ENCODE results near the gene C3orf20. TPM values are rescaled to one million over a fixed set of nuclear protein-coding genes. Genes with fewer than 3 reads are reported as not detected.

Gene C3orf20
- total and polyA plus RNA-seq, 2 experiments from 2014 or later = not detected

DNA sequence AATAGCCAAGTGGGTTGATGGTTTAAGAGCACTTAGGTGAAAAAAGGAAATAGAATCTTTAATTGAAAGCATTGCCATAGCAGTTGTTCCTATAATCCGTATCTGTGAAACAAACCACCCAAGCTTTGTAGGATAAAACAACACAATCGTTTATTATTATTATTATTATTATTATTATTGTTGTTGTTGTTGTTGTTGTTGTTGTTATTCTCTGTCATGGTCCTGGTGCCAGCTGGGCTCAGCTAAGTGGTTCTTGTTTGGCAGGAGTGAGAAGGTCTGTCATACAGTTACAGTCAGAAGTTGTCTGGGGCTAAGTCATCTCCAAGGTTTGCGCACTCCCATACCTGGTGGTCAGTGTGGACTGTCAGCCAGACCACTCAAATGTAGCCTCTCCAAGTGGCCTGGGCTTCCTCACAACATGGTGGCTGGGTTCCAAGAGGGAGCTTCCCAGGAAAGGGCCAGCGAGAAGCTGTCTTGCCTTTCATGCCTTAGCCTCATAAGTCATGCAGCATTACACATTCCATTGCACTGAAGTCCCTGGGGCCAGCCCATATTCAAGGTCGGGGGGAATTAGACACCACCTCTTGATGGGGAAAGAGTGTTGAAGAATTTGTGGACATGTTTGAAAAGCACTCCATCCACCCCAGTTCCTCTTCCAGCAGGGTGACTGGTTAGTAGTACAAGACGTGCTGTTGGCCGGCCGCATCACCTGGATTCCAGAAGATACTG is 89.6 kb downstream of the C3orf20 start (continued):
- TF ChIP-seq, protein P1, sequence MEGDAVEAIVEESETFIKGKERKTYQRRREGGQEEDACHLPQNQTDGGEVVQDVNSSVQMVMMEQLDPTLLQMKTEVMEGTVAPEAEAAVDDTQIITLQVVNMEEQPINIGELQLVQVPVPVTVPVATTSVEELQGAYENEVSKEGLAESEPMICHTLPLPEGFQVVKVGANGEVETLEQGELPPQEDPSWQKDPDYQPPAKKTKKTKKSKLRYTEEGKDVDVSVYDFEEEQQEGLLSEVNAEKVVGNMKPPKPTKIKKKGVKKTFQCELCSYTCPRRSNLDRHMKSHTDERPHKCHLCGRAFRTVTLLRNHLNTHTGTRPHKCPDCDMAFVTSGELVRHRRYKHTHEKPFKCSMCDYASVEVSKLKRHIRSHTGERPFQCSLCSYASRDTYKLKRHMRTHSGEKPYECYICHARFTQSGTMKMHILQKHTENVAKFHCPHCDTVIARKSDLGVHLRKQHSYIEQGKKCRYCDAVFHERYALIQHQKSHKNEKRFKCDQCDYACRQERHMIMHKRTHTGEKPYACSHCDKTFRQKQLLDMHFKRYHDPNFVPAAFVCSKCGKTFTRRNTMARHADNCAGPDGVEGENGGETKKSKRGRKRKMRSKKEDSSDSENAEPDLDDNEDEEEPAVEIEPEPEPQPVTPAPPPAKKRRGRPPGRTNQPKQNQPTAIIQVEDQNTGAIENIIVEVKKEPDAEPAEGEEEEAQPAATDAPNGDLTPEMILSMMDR (conservative IDR thresholded peaks at IDR 0.05; ENCODE audit: low read depth in 2 of 2) = no peak
- TF ChIP-seq, protein P2, sequence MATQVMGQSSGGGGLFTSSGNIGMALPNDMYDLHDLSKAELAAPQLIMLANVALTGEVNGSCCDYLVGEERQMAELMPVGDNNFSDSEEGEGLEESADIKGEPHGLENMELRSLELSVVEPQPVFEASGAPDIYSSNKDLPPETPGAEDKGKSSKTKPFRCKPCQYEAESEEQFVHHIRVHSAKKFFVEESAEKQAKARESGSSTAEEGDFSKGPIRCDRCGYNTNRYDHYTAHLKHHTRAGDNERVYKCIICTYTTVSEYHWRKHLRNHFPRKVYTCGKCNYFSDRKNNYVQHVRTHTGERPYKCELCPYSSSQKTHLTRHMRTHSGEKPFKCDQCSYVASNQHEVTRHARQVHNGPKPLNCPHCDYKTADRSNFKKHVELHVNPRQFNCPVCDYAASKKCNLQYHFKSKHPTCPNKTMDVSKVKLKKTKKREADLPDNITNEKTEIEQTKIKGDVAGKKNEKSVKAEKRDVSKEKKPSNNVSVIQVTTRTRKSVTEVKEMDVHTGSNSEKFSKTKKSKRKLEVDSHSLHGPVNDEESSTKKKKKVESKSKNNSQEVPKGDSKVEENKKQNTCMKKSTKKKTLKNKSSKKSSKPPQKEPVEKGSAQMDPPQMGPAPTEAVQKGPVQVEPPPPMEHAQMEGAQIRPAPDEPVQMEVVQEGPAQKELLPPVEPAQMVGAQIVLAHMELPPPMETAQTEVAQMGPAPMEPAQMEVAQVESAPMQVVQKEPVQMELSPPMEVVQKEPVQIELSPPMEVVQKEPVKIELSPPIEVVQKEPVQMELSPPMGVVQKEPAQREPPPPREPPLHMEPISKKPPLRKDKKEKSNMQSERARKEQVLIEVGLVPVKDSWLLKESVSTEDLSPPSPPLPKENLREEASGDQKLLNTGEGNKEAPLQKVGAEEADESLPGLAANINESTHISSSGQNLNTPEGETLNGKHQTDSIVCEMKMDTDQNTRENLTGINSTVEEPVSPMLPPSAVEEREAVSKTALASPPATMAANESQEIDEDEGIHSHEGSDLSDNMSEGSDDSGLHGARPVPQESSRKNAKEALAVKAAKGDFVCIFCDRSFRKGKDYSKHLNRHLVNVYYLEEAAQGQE (IDR thresholded peaks at IDR 0.05; ENCODE audit: unreplicated experiment) = no peak

- H3K27me3 Mint-ChIP-seq (ENCODE audit: insufficient read depth, low read depth, poor library complexity) = peaks cover 13% of the 10 kb centered on the region
- Histone ChIP-seq H3K4me1 (ENCODE audit: insufficient read depth) (no peaks in the 10 kb centered on the region), H4K20me1 (replicated peaks; ENCODE audit: insufficient read depth) (no peaks in the 10 kb centered on the region), H3K36me3 (ENCODE audit: insufficient read depth) (no peaks in the 10 kb centered on the region), H3F3A (replicated peaks; ENCODE audit: low read depth) (no peaks in the 10 kb centered on the region), H3K27me3 (ENCODE audit: insufficient read depth) (no peaks in the 10 kb centered on the region), H3K27ac (ENCODE audit: low read depth) (no peak overlapping the region), H3K4me2 (no peak overlapping the region), H2AFZ (no peak overlapping the region), H3K9me2 (ENCODE audit: insufficient read depth) (no peaks in the 10 kb centered on the region), H3K4me3 (no peak overlapping the region), H3K79me2 (replicated peaks; ENCODE audit: insufficient read depth) (no peaks in the 10 kb centered on the region)
- ATAC-seq (no peak), DNase-seq (ENCODE audit: low spot score) (no peak)
- no peaks in the 10 kb centered on the region for H3K9me3 Mint-ChIP-seq
- H3K4me3 Mint-ChIP-seq = no peak overlapping the region
- no peaks in the 10 kb centered on the region for H3K36me3 Mint-ChIP-seq (ENCODE audit: low read depth)
- H3K4me1 Mint-ChIP-seq = peaks cover 4% of the 10 kb centered on the region; the same call in 2 of the 3 replicates
- no peak overlapping the region for H3K27ac Mint-ChIP-seq
- TF ChIP-seq ETS1 (IDR thresholded peaks at IDR 0.05) = no peak
- TF ChIP-seq ZNF462 (CRISPR knock-in tag; IDR thresholded peaks at IDR 0.05) = no peak
- TF ChIP-seq NANOG (IDR thresholded peaks at IDR 0.05; ENCODE audit: borderline replicate concordance) = no peak
- TF ChIP-seq JUNB (IDR thresholded peaks at IDR 0.05; ENCODE audit: unreplicated experiment) = no peak
- no peak for TF ChIP-seq EZH2 (IDR thresholded peaks at IDR 0.05; ENCODE audit: low read depth, unreplicated experiment)
- no peak for TF ChIP-seq STAT1 (IDR thresholded peaks at IDR 0.05; ENCODE audit: unreplicated experiment)
- TF ChIP-seq ZNF114 (CRISPR knock-in tag; IDR thresholded peaks at IDR 0.05) = no peak
Measured at GRCh38 chr3:14765060-14765400, 90.1 kb downstream of the C3orf20 start.
